Caco-2 (cell line): Measurements from ENCODE around the gene NT5E. TPM values are rescaled to one million over a fixed set of nuclear protein-coding genes. Genes with fewer than 3 reads are reported as not detected.

Experiments
- BruUV-seq: library from RNA; stranded (reverse); fragments of 400-500 nt; replicated peaks from 2 replicates; lab custom pipeline; 2021; lab: Mats Ljungman, UMichigan
- CTCF ChIA-PET: fragments of 300-600 bp; sonication (Branson Sonifier 250); formaldehyde crosslinking; loops from one replicate; lab custom pipeline; 2022; ENCODE audit warnings: antibody characterized with exemption; lab: Charles Lee
- POLR2A ChIA-PET: fragments of 300-600 bp; sonication (Branson Sonifier 250); formaldehyde crosslinking; loops from one replicate; lab custom pipeline; 2022; ENCODE audit warnings: antibody characterized with exemption; lab: Charles Lee
- DNase-seq, 2 experiments: peaks; one replicate each; pipeline versions ENCODE4 v3.0.0 to v3.0.0-alpha.2; 2020 to 2022
- H3K27me3 ChIP-seq: replicated peaks from 2 replicates; pipeline ENCODE4 v1.6.0; 2011; ENCODE audit warnings: low read length; ENCODE audit not compliant: control insufficient read depth, insufficient read depth
- H3K36me3 ChIP-seq: 2 replicates; pipeline ENCODE4 v1.5.1; 2011; ENCODE audit warnings: low read length; ENCODE audit not compliant: control insufficient read depth, insufficient read depth
- H3K4me1 ChIP-seq: fragments of 250-450 bp; sonication (Bioruptor Pico); 2 replicates; pipeline ENCODE4 v1.5.1; 2020; ENCODE audit warnings: mild to moderate bottlenecking
- H3K4me3 ChIP-seq: 2 replicates; pipeline ENCODE4 v1.5.1; 2011; ENCODE audit warnings: low read depth, mild to moderate bottlenecking, control low read depth, low read length
- H3K9me3 ChIP-seq: fragments of 250-450 bp; sonication (Bioruptor Pico); 2 replicates; pipeline ENCODE4 v1.5.1; 2020; ENCODE audit warnings: mild to moderate bottlenecking, moderate library complexity
- H3K27ac Mint-ChIP-seq: one replicate; pipeline ENCODE4 v1.8.0; 2022; ENCODE audit warnings: mixed read lengths; ENCODE audit not compliant: unreplicated experiment
- H3K27me3 Mint-ChIP-seq: one replicate; pipeline ENCODE4 v1.8.0; 2022; ENCODE audit warnings: mixed read lengths; ENCODE audit not compliant: insufficient read depth, unreplicated experiment
- H3K36me3 Mint-ChIP-seq: one replicate; pipeline ENCODE4 v1.8.0; 2022; ENCODE audit warnings: mild to moderate bottlenecking, mixed read lengths; ENCODE audit not compliant: insufficient read depth, unreplicated experiment
- H3K4me1 Mint-ChIP-seq: one replicate; pipeline ENCODE4 v1.8.0; 2022; ENCODE audit warnings: low read depth, mixed read lengths; ENCODE audit not compliant: unreplicated experiment
- H3K4me3 Mint-ChIP-seq: one replicate; pipeline ENCODE4 v1.8.0; 2022; ENCODE audit warnings: mild to moderate bottlenecking, moderate library complexity, mixed read lengths; ENCODE audit not compliant: unreplicated experiment
- H3K9me3 Mint-ChIP-seq: one replicate; pipeline ENCODE4 v1.8.0; 2022; ENCODE audit warnings: mixed read lengths; ENCODE audit not compliant: unreplicated experiment
- intact Hi-C: fragments of 100-400 bp; cut with micrococcal nuclease; formaldehyde crosslinking; loops from one replicate; pipeline ENCODE4 v1.10.0; 2022; ENCODE audit not compliant: unreplicated experiment
- total RNA-seq: library from RNA; stranded (reverse); gene quantifications from 2 replicates; pipeline ENCODE4 v1.2.3, GENCODE V29; 2022
- TF ChIP-seq, protein P1 (sequence below), 2 experiments: fragments of 200-600 bp in 1 of 2; IDR thresholded peaks; 1 replicate in 1 of 2; 2 replicates in 1 of 2; pipeline versions ENCODE4 v1.5.1 to v1.8.0; 2011 to 2022; ENCODE audit warnings: antibody characterized with exemption in 1 of 2, control low read depth in 1 of 2, inconsistent platforms in 1 of 2, low read depth in 1 of 2, low read length in 1 of 2, mild to moderate bottlenecking in 1 of 2, moderate library complexity in 1 of 2; ENCODE audit not compliant: insufficient read depth in 1 of 2, severe bottlenecking in 1 of 2, unreplicated experiment in 1 of 2

Gene NT5E
- total RNA-seq, 1 experiment from 2014 or later = 1.0 TPM

DNA sequence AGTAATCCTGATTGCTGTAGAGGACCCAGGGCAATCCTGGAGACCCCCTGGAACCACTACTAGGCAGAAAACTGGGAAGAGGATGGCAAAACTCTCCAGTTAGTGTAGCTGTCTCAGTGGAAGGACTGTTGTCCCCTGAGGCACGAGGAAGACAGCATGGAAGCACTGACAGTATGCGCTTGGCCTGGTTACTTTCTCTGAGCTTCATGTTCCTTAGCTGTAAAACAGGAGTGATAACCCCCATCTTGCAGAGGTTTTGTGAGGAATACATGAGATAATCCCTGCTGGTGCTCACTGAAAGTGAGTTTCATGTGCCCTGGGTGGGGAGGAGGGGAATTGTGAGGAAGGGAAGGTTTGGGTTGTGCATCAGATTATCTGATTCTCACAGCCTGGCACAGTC lies 3.2 kb downstream of the NT5E start:
- Mint-ChIP-seq H3K27ac (no peak overlapping the region), H3K4me3 (no peak overlapping the region), H3K4me1 (peaks cover 17% of the 10 kb centered on the region), H3K36me3 (no peaks in the 10 kb centered on the region), H3K27me3 (peaks cover 7% of the 10 kb centered on the region), H3K9me3 (no peaks in the 10 kb centered on the region)
- BruUV-seq = no TSS peak
- H3K9me3 ChIP-seq = no peaks in the 10 kb centered on the region
- H3K27me3 ChIP-seq = no peaks in the 10 kb centered on the region
- TF ChIP-seq, protein P1, sequence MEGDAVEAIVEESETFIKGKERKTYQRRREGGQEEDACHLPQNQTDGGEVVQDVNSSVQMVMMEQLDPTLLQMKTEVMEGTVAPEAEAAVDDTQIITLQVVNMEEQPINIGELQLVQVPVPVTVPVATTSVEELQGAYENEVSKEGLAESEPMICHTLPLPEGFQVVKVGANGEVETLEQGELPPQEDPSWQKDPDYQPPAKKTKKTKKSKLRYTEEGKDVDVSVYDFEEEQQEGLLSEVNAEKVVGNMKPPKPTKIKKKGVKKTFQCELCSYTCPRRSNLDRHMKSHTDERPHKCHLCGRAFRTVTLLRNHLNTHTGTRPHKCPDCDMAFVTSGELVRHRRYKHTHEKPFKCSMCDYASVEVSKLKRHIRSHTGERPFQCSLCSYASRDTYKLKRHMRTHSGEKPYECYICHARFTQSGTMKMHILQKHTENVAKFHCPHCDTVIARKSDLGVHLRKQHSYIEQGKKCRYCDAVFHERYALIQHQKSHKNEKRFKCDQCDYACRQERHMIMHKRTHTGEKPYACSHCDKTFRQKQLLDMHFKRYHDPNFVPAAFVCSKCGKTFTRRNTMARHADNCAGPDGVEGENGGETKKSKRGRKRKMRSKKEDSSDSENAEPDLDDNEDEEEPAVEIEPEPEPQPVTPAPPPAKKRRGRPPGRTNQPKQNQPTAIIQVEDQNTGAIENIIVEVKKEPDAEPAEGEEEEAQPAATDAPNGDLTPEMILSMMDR (IDR thresholded peaks at IDR 0.05; ENCODE audit: insufficient read depth in 1 of 2, low read depth in 1 of 2, low read length in 1 of 2, severe bottlenecking in 1 of 2, unreplicated experiment in 1 of 2) = no peak
- no peaks in the 10 kb centered on the region for H3K4me1 ChIP-seq
- no peak for DNase-seq
- H3K4me3 ChIP-seq = no peak overlapping the region
- no peaks in the 10 kb centered on the region for H3K36me3 ChIP-seq
- intact Hi-C loops = no loop called here
- CTCF ChIA-PET = no interaction called here
- POLR2A ChIA-PET = no interaction called here

DNA sequence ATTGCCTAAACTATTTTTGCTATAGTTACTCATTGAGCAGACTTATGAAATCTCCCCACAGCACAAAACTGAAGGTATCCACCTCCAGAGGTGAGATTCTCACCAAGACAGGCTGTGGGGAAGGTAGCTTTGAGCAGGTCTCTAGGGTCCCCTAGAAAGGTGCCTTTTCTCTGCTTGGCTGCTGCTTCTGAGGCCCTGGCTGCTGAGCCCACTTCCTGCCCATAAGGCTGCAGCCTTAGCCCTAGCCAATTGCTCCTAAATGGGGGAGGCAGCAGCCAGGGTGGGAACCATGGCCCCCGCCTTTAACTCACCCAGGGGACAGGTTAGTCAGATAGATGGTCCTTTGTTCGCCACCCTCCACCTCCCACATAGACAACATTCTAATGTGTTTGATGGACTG lies 3.6 kb downstream of the NT5E start:
- TF ChIP-seq, protein P1 (IDR thresholded peaks at IDR 0.05; ENCODE audit: insufficient read depth in 1 of 2, low read depth in 1 of 2, low read length in 1 of 2, severe bottlenecking in 1 of 2, unreplicated experiment in 1 of 2) = no peak
- no peak overlapping the region for H3K4me3 ChIP-seq
- H3K36me3 ChIP-seq = no peaks in the 10 kb centered on the region
- ChIA-PET POLR2A (no interaction called here), CTCF (no interaction called here)
- Mint-ChIP-seq H3K4me3 (no peak overlapping the region), H3K27ac (no peak overlapping the region), H3K27me3 (peaks cover 7% of the 10 kb centered on the region), H3K9me3 (no peaks in the 10 kb centered on the region), H3K36me3 (no peaks in the 10 kb centered on the region), H3K4me1 (peaks cover 17% of the 10 kb centered on the region)
- BruUV-seq = no TSS peak
- no peaks in the 10 kb centered on the region for H3K9me3 ChIP-seq
- H3K4me1 ChIP-seq = no peaks in the 10 kb centered on the region
- no peaks in the 10 kb centered on the region for H3K27me3 ChIP-seq
- no peak for DNase-seq
- intact Hi-C loops = no loop called here

GRCh38 chr6:85455471-85456026 lies 5.7 kb downstream of the NT5E start:
- intact Hi-C loops = no loop called here
- peaks cover 12% of the 10 kb centered on the region for H3K4me1 Mint-ChIP-seq
- TF ChIP-seq, protein P1 (IDR thresholded peaks at IDR 0.05; ENCODE audit: insufficient read depth in 1 of 2, low read depth in 1 of 2, low read length in 1 of 2, severe bottlenecking in 1 of 2, unreplicated experiment in 1 of 2) = no peak
- CTCF ChIA-PET = no interaction called here
- H3K27ac Mint-ChIP-seq = no peak overlapping the region
- Histone ChIP-seq H3K27me3 (no peaks in the 10 kb centered on the region), H3K4me3 (no peak overlapping the region), H3K9me3 (no peaks in the 10 kb centered on the region), H3K36me3 (no peaks in the 10 kb centered on the region), H3K4me1 (no peaks in the 10 kb centered on the region)
- no peak for DNase-seq
- no peaks in the 10 kb centered on the region for H3K9me3 Mint-ChIP-seq
- POLR2A ChIA-PET = no interaction called here
- no peaks in the 10 kb centered on the region for H3K36me3 Mint-ChIP-seq
- no TSS peak for BruUV-seq
- peaks cover 4% of the 10 kb centered on the region for H3K27me3 Mint-ChIP-seq
- H3K4me3 Mint-ChIP-seq = no peak overlapping the region
